ENCODE measurements around the gene GATA1.

DNA sequence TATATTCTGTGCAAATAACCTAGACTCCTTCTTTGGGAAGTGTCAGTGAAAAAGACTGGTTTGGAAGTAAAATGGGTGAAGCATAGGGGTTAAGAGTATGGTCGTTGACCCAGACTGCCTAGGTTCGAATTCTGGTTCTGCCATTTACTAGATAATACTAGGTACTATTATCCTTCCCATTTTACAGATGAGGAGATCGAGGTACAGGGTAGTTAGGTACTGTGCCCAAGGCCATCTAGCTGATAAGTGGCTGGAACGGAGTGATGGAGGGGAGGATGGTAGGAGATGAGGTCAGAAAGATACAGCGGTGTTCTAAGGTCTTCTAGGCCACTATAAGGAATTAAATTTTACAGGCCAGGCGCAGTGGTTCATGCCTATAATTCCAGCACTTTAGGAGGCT, 13.8 kb upstream of the GATA1 start:
- TF ChIP-seq POLR2A (IDR thresholded peaks at IDR 0.05), result no peak
- TF ChIP-seq, protein P1, sequence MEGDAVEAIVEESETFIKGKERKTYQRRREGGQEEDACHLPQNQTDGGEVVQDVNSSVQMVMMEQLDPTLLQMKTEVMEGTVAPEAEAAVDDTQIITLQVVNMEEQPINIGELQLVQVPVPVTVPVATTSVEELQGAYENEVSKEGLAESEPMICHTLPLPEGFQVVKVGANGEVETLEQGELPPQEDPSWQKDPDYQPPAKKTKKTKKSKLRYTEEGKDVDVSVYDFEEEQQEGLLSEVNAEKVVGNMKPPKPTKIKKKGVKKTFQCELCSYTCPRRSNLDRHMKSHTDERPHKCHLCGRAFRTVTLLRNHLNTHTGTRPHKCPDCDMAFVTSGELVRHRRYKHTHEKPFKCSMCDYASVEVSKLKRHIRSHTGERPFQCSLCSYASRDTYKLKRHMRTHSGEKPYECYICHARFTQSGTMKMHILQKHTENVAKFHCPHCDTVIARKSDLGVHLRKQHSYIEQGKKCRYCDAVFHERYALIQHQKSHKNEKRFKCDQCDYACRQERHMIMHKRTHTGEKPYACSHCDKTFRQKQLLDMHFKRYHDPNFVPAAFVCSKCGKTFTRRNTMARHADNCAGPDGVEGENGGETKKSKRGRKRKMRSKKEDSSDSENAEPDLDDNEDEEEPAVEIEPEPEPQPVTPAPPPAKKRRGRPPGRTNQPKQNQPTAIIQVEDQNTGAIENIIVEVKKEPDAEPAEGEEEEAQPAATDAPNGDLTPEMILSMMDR (IDR thresholded peaks at IDR 0.05), result no peak
